H1 (cell line): ENCODE measurements around the gene INPP4A. TPM values are rescaled to one million over a fixed set of nuclear protein-coding genes. Genes with fewer than 3 reads are reported as not detected.

Source experiments
- CTCF ChIA-PET: fragments of 300-600 bp; sonication (Branson Sonifier 250); formaldehyde crosslinking; loops from one replicate; lab custom pipeline; 2021; ENCODE audit not compliant: partially characterized antibody; lab: Charles Lee
- POLR2A ChIA-PET: fragments of 300-600 bp; sonication (Branson Sonifier 250); formaldehyde crosslinking; loops from one replicate; lab custom pipeline; 2021; ENCODE audit warnings: inconsistent platforms; ENCODE audit not compliant: partially characterized antibody; lab: Charles Lee
- DNase-seq, 2 experiments: peaks; one replicate each; pipeline versions ENCODE4 v3.0.0 to v3.0.0-alpha.2; 2010 to 2022; ENCODE audit warnings: low spot score in 2 of 2, low read depth in 1 of 2, mixed read lengths in 1 of 2
- FAIRE-seq: peaks from 2 replicates; lab custom pipeline; 2011; peaks lifted over from hg19 to GRCh38; lab: Jason Lieb, UNC
- H2AFZ ChIP-seq: 2 replicates; pipeline ENCODE4 v1.8.1; 2012; ENCODE audit warnings: low read length, inconsistent platforms
- H2AK5ac ChIP-seq: 2 replicates; pipeline ENCODE4 v1.6.1; 2013; ENCODE audit warnings: low read depth, low read length
- H2BK120ac ChIP-seq: replicated peaks from 2 replicates; pipeline ENCODE3; 2013; ENCODE audit warnings: low read depth, low read length, inconsistent platforms
- H2BK12ac ChIP-seq: 2 replicates; pipeline ENCODE4 v1.6.1; 2013; ENCODE audit warnings: low read depth, low read length
- H2BK15ac ChIP-seq: 2 replicates; pipeline ENCODE4 v1.6.1; 2013; ENCODE audit warnings: low read length
- H2BK20ac ChIP-seq: 2 replicates; pipeline ENCODE4 v1.6.1; 2013; ENCODE audit warnings: low read length
- H2BK5ac ChIP-seq: 2 replicates; pipeline ENCODE4 v1.6.1; 2013; ENCODE audit warnings: low read depth, low read length
- H3K14ac ChIP-seq: 2 replicates; pipeline ENCODE4 v1.6.1; 2013; ENCODE audit warnings: inconsistent platforms; ENCODE audit not compliant: insufficient read length
- H3K18ac ChIP-seq: 2 replicates; pipeline ENCODE4 v1.6.1; 2013; ENCODE audit warnings: low read length; ENCODE audit errors: extremely low read depth
- H3K23ac ChIP-seq: 2 replicates; pipeline ENCODE4 v1.6.1; 2013; ENCODE audit warnings: inconsistent platforms; ENCODE audit not compliant: insufficient read length
- H3K23me2 ChIP-seq: 2 replicates; pipeline ENCODE4 v1.6.1; 2013; ENCODE audit warnings: low read depth, low read length
- H3K27ac ChIP-seq: 2 replicates; pipeline ENCODE4 v1.6.1; 2011; ENCODE audit warnings: low read depth, low read length, inconsistent platforms
- H3K27me3 ChIP-seq, 4 experiments: replicated peaks in 1 of 4; 1 replicate in 1 of 4; 2 replicates in 3 of 4; pipeline versions ENCODE4 v1.6.1 to v1.8.1; 2011 to 2013; ENCODE audit warnings: low read length in 3 of 4, mild to moderate bottlenecking in 3 of 4, inconsistent platforms in 2 of 4, mixed read lengths in 2 of 4, moderate library complexity in 1 of 4; ENCODE audit not compliant: control insufficient read depth in 3 of 4, insufficient read depth in 3 of 4; ENCODE audit errors: extremely low read depth in 1 of 4
- H3K36me3 ChIP-seq, 4 experiments: 2 replicates each; pipeline versions ENCODE4 v1.6.1 to v1.8.1; 2011 to 2013; ENCODE audit warnings: mild to moderate bottlenecking in 4 of 4, low read length in 3 of 4, moderate library complexity in 2 of 4, control low read depth in 1 of 4, inconsistent platforms in 1 of 4; ENCODE audit not compliant: insufficient read depth in 4 of 4, control insufficient read depth in 2 of 4
- H3K4ac ChIP-seq: replicated peaks from 2 replicates; pipeline ENCODE3; 2013; ENCODE audit warnings: low read length, low read depth, mixed read lengths, inconsistent platforms; ENCODE audit not compliant: insufficient read length
- H3K4me1 ChIP-seq, 4 experiments: replicated peaks in 1 of 4; 1 replicate in 1 of 4; 2 replicates in 3 of 4; pipeline versions ENCODE4 v1.6.1 to v1.8.1; 2011 to 2013; ENCODE audit warnings: low read length in 3 of 4, inconsistent platforms in 2 of 4, mixed read lengths in 1 of 4; ENCODE audit not compliant: insufficient read depth in 4 of 4, control insufficient read depth in 3 of 4
- H3K4me2 ChIP-seq, 2 experiments: 2 replicates each; pipeline versions ENCODE4 v1.6.1 to v1.8.1; 2011 to 2013; ENCODE audit warnings: low read depth in 2 of 2, low read length in 2 of 2, control low read depth in 1 of 2, inconsistent platforms in 1 of 2, mild to moderate bottlenecking in 1 of 2; ENCODE audit not compliant: insufficient read depth in 1 of 2
- H3K4me3 ChIP-seq, 4 experiments: fragments of 200-600, 300-600 bp in 1 of 4; sonication (generic), shearing (Covaris generic), sonication (Bioruptor Twin) in 1 of 4; 2 replicates each; pipeline versions ENCODE4 v1.5.1 to v1.8.1; 2011 to 2016; ENCODE audit warnings: low read length in 4 of 4, low read depth in 3 of 4, control low read depth in 2 of 4, inconsistent platforms in 2 of 4, mild to moderate bottlenecking in 2 of 4, mixed read lengths in 1 of 4, moderate library complexity in 1 of 4; ENCODE audit not compliant: insufficient read depth in 2 of 4; ENCODE audit errors: extremely low read depth in 1 of 4
- H3K56ac ChIP-seq: replicated peaks from 2 replicates; pipeline ENCODE3; 2013; ENCODE audit warnings: low read depth, mild to moderate bottlenecking, mixed read lengths, low read length, inconsistent platforms; ENCODE audit not compliant: insufficient read length
- H3K79me1 ChIP-seq: 2 replicates; pipeline ENCODE4 v1.6.1; 2013; ENCODE audit warnings: low read depth, low read length, control low read depth
- H3K79me2 ChIP-seq, 2 experiments: 2 replicates each; pipeline versions ENCODE4 v1.6.1 to v1.8.1; 2012 to 2013; ENCODE audit warnings: low read length in 2 of 2, mild to moderate bottlenecking in 2 of 2, inconsistent platforms in 1 of 2; ENCODE audit not compliant: insufficient read depth in 2 of 2, control insufficient read depth in 1 of 2
- H3K9ac ChIP-seq, 4 experiments: replicated peaks in 1 of 4; 1 replicate in 1 of 4; 2 replicates in 3 of 4; pipeline versions ENCODE4 v1.6.1 to v1.8.1; 2011 to 2013; ENCODE audit warnings: low read depth in 3 of 4, low read length in 3 of 4, control low read depth in 2 of 4, mild to moderate bottlenecking in 2 of 4, moderate library complexity in 2 of 4, inconsistent platforms in 1 of 4; ENCODE audit errors: extremely low read depth in 1 of 4
- H3K9me3 ChIP-seq, 2 experiments: 2 replicates each; pipeline versions ENCODE4 v1.6.1 to v1.8.1; 2012 to 2013; ENCODE audit warnings: mild to moderate bottlenecking in 2 of 2, moderate library complexity in 2 of 2, control low read depth in 1 of 2, inconsistent platforms in 1 of 2, low read depth in 1 of 2, low read length in 1 of 2, mixed read lengths in 1 of 2; ENCODE audit not compliant: insufficient read depth in 2 of 2
- H4K20me1 ChIP-seq, 2 experiments: replicated peaks in 1 of 2; 2 replicates each; pipeline versions ENCODE3 to v1.8.1; 2011 to 2013; ENCODE audit warnings: inconsistent platforms in 2 of 2, low read length in 2 of 2, mild to moderate bottlenecking in 1 of 2; ENCODE audit not compliant: insufficient read depth in 2 of 2, control insufficient read depth in 1 of 2
- H4K5ac ChIP-seq: 2 replicates; pipeline ENCODE4 v1.6.1; 2013; ENCODE audit warnings: low read length, low read depth, mixed read lengths, inconsistent platforms; ENCODE audit not compliant: insufficient read length
- H4K8ac ChIP-seq: 2 replicates; pipeline ENCODE4 v1.8.0; 2013; ENCODE audit warnings: mild to moderate bottlenecking, moderate library complexity, low read length, inconsistent platforms; ENCODE audit not compliant: insufficient read depth; ENCODE audit errors: extremely low read depth
- H4K91ac ChIP-seq: replicated peaks from 2 replicates; pipeline ENCODE3; 2013; ENCODE audit warnings: low read length, mixed read lengths, inconsistent platforms; ENCODE audit not compliant: insufficient read length
- ATF3 ChIP-seq: IDR thresholded peaks from 2 replicates; pipeline ENCODE4 v1.6.1; 2011; ENCODE audit warnings: low read depth, mild to moderate bottlenecking, low read length; ENCODE audit not compliant: insufficient read depth
- BRCA1 ChIP-seq: IDR thresholded peaks from 2 replicates; pipeline ENCODE4 v1.6.1; 2012; ENCODE audit warnings: low read depth, low read length, improper control_type of control experiment
- CEBPB ChIP-seq: IDR thresholded peaks from 2 replicates; pipeline ENCODE4 v1.6.1; 2012; ENCODE audit warnings: low read depth, low read length
- CHD2 ChIP-seq: IDR thresholded peaks from 2 replicates; pipeline ENCODE4 v1.6.1; 2012; ENCODE audit warnings: low read length, improper control_type of control experiment
- CTBP2 ChIP-seq: IDR thresholded peaks from 2 replicates; pipeline ENCODE4 v1.7.0; 2011; ENCODE audit warnings: borderline replicate concordance, mild to moderate bottlenecking, moderate library complexity, mixed read lengths, low read length; ENCODE audit not compliant: insufficient read depth, insufficient read length
- EP300 ChIP-seq, 2 experiments: IDR thresholded peaks; 1 replicate in 1 of 2; 2 replicates in 1 of 2; pipeline ENCODE4 v1.6.1; 2011 to 2012; ENCODE audit warnings: low read depth in 2 of 2, low read length in 2 of 2, mild to moderate bottlenecking in 2 of 2, borderline replicate concordance in 1 of 2, inconsistent platforms in 1 of 2, moderate library complexity in 1 of 2
- EZH2 ChIP-seq: fragments of 200-600 bp; sonication (generic); IDR thresholded peaks from 2 replicates; pipeline ENCODE4 v1.7.1; 2012; ENCODE audit warnings: low read depth, mild to moderate bottlenecking, moderate library complexity, low read length, inconsistent platforms; ENCODE audit not compliant: severe bottlenecking
- MAFK ChIP-seq: IDR thresholded peaks from 2 replicates; pipeline ENCODE4 v1.6.1; 2012; ENCODE audit warnings: low read depth, mild to moderate bottlenecking, improper control_type of control experiment, low read length
- NANOG ChIP-seq: IDR thresholded peaks from 2 replicates; pipeline ENCODE4 v1.6.1; 2011; ENCODE audit warnings: low read length, low read depth, mild to moderate bottlenecking, inconsistent platforms; ENCODE audit not compliant: insufficient read depth, poor library complexity, severe bottlenecking
- RNF2 ChIP-seq: fragments of 200-900, 300-1000 bp; sonication (generic); IDR thresholded peaks from 2 replicates; pipeline ENCODE4 v1.7.1; 2016; ENCODE audit warnings: borderline replicate concordance, low read depth, mild to moderate bottlenecking, antibody characterized with exemption, low read length; ENCODE audit not compliant: poor library complexity, severe bottlenecking; ENCODE audit errors: missing control alignments
- TAF7 ChIP-seq: optimal IDR thresholded peaks from 2 replicates; pipeline ENCODE3; 2011; ENCODE audit warnings: low read depth, mild to moderate bottlenecking, inconsistent platforms, low read length, moderate library complexity, borderline replicate concordance
- TBP ChIP-seq: IDR thresholded peaks from 2 replicates; pipeline ENCODE4 v1.6.1; 2011; ENCODE audit warnings: low read depth, low read length, improper control_type of control experiment
- TCF12 ChIP-seq: IDR thresholded peaks from 2 replicates; pipeline ENCODE4 v1.6.1; 2011; ENCODE audit warnings: low read depth, mild to moderate bottlenecking, low read length
- WGBS, 2 experiments: shearing (Covaris generic) in 1 of 2; methylation state at CpG; one replicate each; pipeline versions ENCODE4 v1.1.6 to v1.1.7; 2013 to 2015; ENCODE audit warnings: low lambda C conversion rate in 2 of 2, mixed read lengths in 2 of 2, inconsistent platforms in 1 of 2, low coverage in 1 of 2, missing lambda C conversion rate in 1 of 2; ENCODE audit not compliant: insufficient replicate concordance in 2 of 2, insufficient coverage in 1 of 2, insufficient read length in 1 of 2; ENCODE audit errors: extremely low coverage in 1 of 2, missing lambda C conversion rate in 1 of 2; 5-methylcytosine and 5-hydroxymethylcytosine counted together
- polyA plus RNA-seq, 7 experiments: library from polyadenylated mRNA; depleted of rRNA in 3 of 7; stranded (reverse) in 5 of 7; unstranded in 2 of 7; fragments of >200 nt in 5 of 7; fragments of 200-250 nt in 2 of 7; gene quantifications; 1 replicate in 5 of 7; 2 replicates in 1 of 7; 4 replicates in 1 of 7; pipeline versions ENCODE4 v1.2.1 to v1.2.3, GENCODE V29; 2011 to 2013; ENCODE audit warnings: missing spikeins in 2 of 7, mixed read lengths in 2 of 7
- total RNA-seq: library from RNA; stranded (reverse); fragmentation: NEBNext Ultra II Directional; extraction: Animal tissue kit (Norgen Biotek cat#: 25700); gene quantifications from 2 replicates; pipeline ENCODE4 v1.2.1, GENCODE V29; 2021

INPP4A gene
- total and polyA plus RNA-seq, 2 of the 8 experiments (the other 6 are each of a cell fraction or from before 2014, with no cell fraction given), result 25.6 to 34.3 TPM

- H2AK5ac ChIP-seq, result no peak overlapping the region
- no peaks in the 10 kb centered on the region for H3K27me3 ChIP-seq
- H3K9ac ChIP-seq, result no peak overlapping the region
- ChIA-PET CTCF (interaction anchor here (0.9 to 1.9 kb wide), 2 partner anchors 13 to 80 kb away, joined by 3 to 5 read pairs; no protein-coding TSS in a partner anchor), POLR2A (no interaction called here)
- no peak overlapping the region for H3K4me3 ChIP-seq
- H2BK5ac ChIP-seq, result no peak overlapping the region
- H3K23me2 ChIP-seq, result no peaks in the 10 kb centered on the region
- no peak overlapping the region for H3K18ac ChIP-seq
- DNase-seq, result no peak
- H2BK15ac ChIP-seq, result no peak overlapping the region
- no peaks in the 10 kb centered on the region for H4K20me1 ChIP-seq
- no peak overlapping the region for H2BK12ac ChIP-seq
- H3K79me2 ChIP-seq, result no peaks in the 10 kb centered on the region
- FAIRE-seq, result no peak
- H3K4me2 ChIP-seq, result no peak overlapping the region
- no peak overlapping the region for H4K91ac ChIP-seq
- H3K4me1 ChIP-seq, result peaks cover 0 to 6% (median 1%) of the 10 kb centered on the region in 4 experiments; a peak in 1 of 7 replicates
- H3K9me3 ChIP-seq, result no peaks in the 10 kb centered on the region
- H3K14ac ChIP-seq, result no peak overlapping the region
- no peak overlapping the region for H4K8ac ChIP-seq
- H2AFZ ChIP-seq, result no peak overlapping the region
- H4K5ac ChIP-seq, result no peak overlapping the region
- H3K36me3 ChIP-seq, result no peaks in the 10 kb centered on the region
- H2BK20ac ChIP-seq, result no peak overlapping the region
- 91% methylated on average over 5 of the region's 5 CpGs; no CpG with 5 or more reads in 1 of the 2 experiments for WGBS, 2 experiments
- no peak overlapping the region for H3K27ac ChIP-seq
- H3K79me1 ChIP-seq, result no peaks in the 10 kb centered on the region
- H3K23ac ChIP-seq, result no peak overlapping the region
- no peak overlapping the region for H3K4ac ChIP-seq
- H3K56ac ChIP-seq, result no peak overlapping the region
- H2BK120ac ChIP-seq, result no peak overlapping the region
- TF ChIP-seq TAF7 (no peak), CTBP2 (no peak), EZH2 (no peak), CHD2 (no peak), TBP (no peak), MAFK (no peak), CEBPB (no peak), BRCA1 (no peak), TCF12 (no peak), NANOG (no peak), RNF2 (no peak), EP300 (IDR thresholded peaks at IDR 0.05; ENCODE audit: borderline replicate concordance in 1 of 2, low read depth in 2 of 2, low read length in 2 of 2) (no peak), ATF3 (no peak)
Observed at GRCh38 chr2:98408155-98408554, 36.5 kb upstream of the INPP4A start.
